GM23338 (cell line): ENCODE data around the gene TWSG1. TPM values are rescaled to one million over a fixed set of nuclear protein-coding genes. Genes with fewer than 3 reads are reported as not detected.

Experiments
- ATAC-seq: fragments of 200-7000 bp; cut with Tn5 transposase; 3 replicates; pipeline ENCODE4 v1.9.1; 2020
- DNase-seq: peaks from one replicate; pipeline ENCODE4 v3.0.0-alpha.2; 2015; ENCODE audit warnings: low spot score
- H2AFZ ChIP-seq: fragments of 200-600 bp; sonication (generic); 2 replicates; pipeline ENCODE4 v1.8.0; 2016; ENCODE audit warnings: antibody characterized with exemption, mild to moderate bottlenecking, moderate library complexity
- H3F3A ChIP-seq: fragments of 200-600 bp; sonication (generic); replicated peaks from 2 replicates; pipeline ENCODE4 v1.8.0; 2017; ENCODE audit warnings: antibody characterized with exemption, mixed run types, low read depth
- H3K27ac ChIP-seq: fragments of 200-600 bp; sonication (generic); 2 replicates; pipeline ENCODE4 v1.6.1; 2016; ENCODE audit warnings: low read depth
- H3K27me3 ChIP-seq: fragments of 200-600 bp; sonication (generic); 2 replicates; pipeline ENCODE4 v1.8.0; 2016; ENCODE audit warnings: mild to moderate bottlenecking, mixed run types, moderate library complexity; ENCODE audit not compliant: insufficient read depth
- H3K36me3 ChIP-seq: fragments of 200-600 bp; sonication (generic); 2 replicates; pipeline ENCODE4 v1.8.0; 2016; ENCODE audit warnings: mild to moderate bottlenecking; ENCODE audit not compliant: insufficient read depth
- H3K4me1 ChIP-seq: fragments of 200-600 bp; sonication (generic); 2 replicates; pipeline ENCODE4 v1.8.0; 2016; ENCODE audit warnings: mild to moderate bottlenecking, moderate library complexity; ENCODE audit not compliant: insufficient read depth
- H3K4me2 ChIP-seq: fragments of 200-600 bp; sonication (generic); 2 replicates; pipeline ENCODE4 v1.7.1; 2017; ENCODE audit warnings: mixed run types
- H3K4me3 ChIP-seq: fragments of 200-600 bp; sonication (generic); 2 replicates; pipeline ENCODE4 v1.6.1; 2016; ENCODE audit warnings: mixed run types
- H3K79me2 ChIP-seq: fragments of 200-600 bp; sonication (generic); replicated peaks from 2 replicates; pipeline ENCODE4 v1.8.0; 2017; ENCODE audit warnings: mild to moderate bottlenecking; ENCODE audit not compliant: insufficient read depth
- H3K9me2 ChIP-seq: fragments of 200-600 bp; sonication (generic); 2 replicates; pipeline ENCODE4 v1.8.0; 2017; ENCODE audit not compliant: insufficient read depth
- H4K20me1 ChIP-seq: fragments of 200-600 bp; sonication (generic); replicated peaks from 2 replicates; pipeline ENCODE4 v1.8.0; 2017; ENCODE audit warnings: mild to moderate bottlenecking; ENCODE audit not compliant: insufficient read depth
- H3K27ac Mint-ChIP-seq: 2 replicates; pipeline ENCODE4 v1.8.0; 2020; ENCODE audit warnings: inconsistent platforms, mild to moderate bottlenecking, moderate library complexity, mixed read lengths
- H3K27me3 Mint-ChIP-seq: 3 replicates; pipeline ENCODE4 v1.8.0; 2022; ENCODE audit warnings: low read depth, mild to moderate bottlenecking, moderate library complexity, mixed read lengths, inconsistent platforms; ENCODE audit not compliant: insufficient read depth, poor library complexity
- H3K36me3 Mint-ChIP-seq: 3 replicates; pipeline ENCODE4 v1.8.0; 2021; ENCODE audit warnings: low read depth, mild to moderate bottlenecking, inconsistent platforms, moderate library complexity, mixed read lengths
- H3K4me1 Mint-ChIP-seq: 3 replicates; pipeline ENCODE4 v1.8.0; 2020; ENCODE audit warnings: mild to moderate bottlenecking, inconsistent platforms, mixed read lengths
- H3K4me3 Mint-ChIP-seq: 3 replicates; pipeline ENCODE4 v1.8.0; 2021; ENCODE audit warnings: moderate library complexity, mild to moderate bottlenecking, inconsistent platforms, mixed read lengths
- H3K9me3 Mint-ChIP-seq: 3 replicates; pipeline ENCODE4 v1.8.0; 2020; ENCODE audit warnings: moderate library complexity, mild to moderate bottlenecking, inconsistent platforms, mixed read lengths
- CREB1 ChIP-seq: fragments of 250-450 bp; sonication (Bioruptor Pico); IDR thresholded peaks from 2 replicates; pipeline ENCODE4 v1.5.0; 2020; ENCODE audit warnings: low read depth, mild to moderate bottlenecking, moderate library complexity
- CTCF ChIP-seq, 2 experiments: fragments of 200-600 bp in 1 of 2; sonication (generic) in 1 of 2; conservative IDR thresholded peaks; 2 replicates each; pipeline versions ENCODE4 v1.5.1 to v1.6.1; 2016 to 2017; ENCODE audit warnings: antibody characterized with exemption in 2 of 2, low read depth in 2 of 2, mild to moderate bottlenecking in 2 of 2, moderate library complexity in 1 of 2
- ETS1 ChIP-seq: IDR thresholded peaks from 2 replicates; pipeline ENCODE4 v1.6.1; 2016; ENCODE audit warnings: antibody characterized with exemption
- EZH2 ChIP-seq: fragments of 200-600 bp; sonication (generic); IDR thresholded peaks from one replicate; pipeline ENCODE4 v1.8.0; 2017; ENCODE audit warnings: antibody characterized with exemption, mild to moderate bottlenecking, low read depth; ENCODE audit not compliant: unreplicated experiment
- EZH2phosphoT487 ChIP-seq: fragments of 200-600 bp; sonication (generic); IDR thresholded peaks from one replicate; pipeline ENCODE4 v1.8.1; 2018; ENCODE audit warnings: antibody characterized with exemption; ENCODE audit not compliant: unreplicated experiment
- JUNB ChIP-seq: IDR thresholded peaks from one replicate; pipeline ENCODE4 v1.6.1; 2016; ENCODE audit warnings: antibody characterized with exemption; ENCODE audit not compliant: unreplicated experiment
- POLR2AphosphoS5 ChIP-seq: IDR thresholded peaks from 2 replicates; pipeline ENCODE4 v1.6.1; 2016; ENCODE audit warnings: antibody characterized with exemption, low read depth
- REST ChIP-seq: IDR thresholded peaks from one replicate; pipeline ENCODE4 v1.6.1; 2018; ENCODE audit warnings: antibody characterized with exemption; ENCODE audit not compliant: unreplicated experiment
- STAT1 ChIP-seq: IDR thresholded peaks from one replicate; pipeline ENCODE4 v1.6.1; 2016; ENCODE audit warnings: antibody characterized with exemption; ENCODE audit not compliant: unreplicated experiment
- ZNF114 ChIP-seq: fragments of 250-450 bp; sonication (Bioruptor Pico); IDR thresholded peaks from 2 replicates; pipeline ENCODE4 v1.5.0; 2020; ENCODE audit warnings: mild to moderate bottlenecking, moderate library complexity
- ZNF331 ChIP-seq: fragments of 250-450 bp; sonication (Bioruptor Pico); IDR thresholded peaks from 2 replicates; pipeline ENCODE4 v1.5.0; 2020; ENCODE audit warnings: low read depth, mild to moderate bottlenecking, moderate library complexity
- polyA plus RNA-seq: library from polyadenylated mRNA; unstranded; fragments of >200 nt; fragmentation: Nextera tagmentation; extraction: Ambion mirVana; gene quantifications from 2 replicates; pipeline ENCODE4 v1.2.1, GENCODE V29; 2016
- total RNA-seq: library from RNA; depleted of rRNA; stranded (reverse); fragments of >200 nt; shearing (Covaris generic); gene quantifications from 2 replicates; pipeline ENCODE4 v1.2.3, GENCODE V29; 2014

Gene TWSG1
- total and polyA plus RNA-seq, 2 experiments from 2014 or later = 11.5 to 29.1 TPM

- no peak for TF ChIP-seq CTCF (conservative IDR thresholded peaks at IDR 0.05; ENCODE audit: low read depth in 2 of 2)
- TF ChIP-seq JUNB = no peak
- no peak for TF ChIP-seq ZNF114 (CRISPR knock-in tag)
- no peak for TF ChIP-seq ZNF331 (CRISPR knock-in tag)
- TF ChIP-seq POLR2AphosphoS5 = no peak
Observed at GRCh38 chr18:9386879-9387278, 52.3 kb downstream of the TWSG1 start (continued).

GRCh38 chr18:9387891-9388290, 53.3 kb downstream of the TWSG1 start:
- Histone ChIP-seq H3F3A (no peaks in the 10 kb centered on the region), H3K9me2 (no peaks in the 10 kb centered on the region; the same call in 1 of the 2 replicates), H3K4me1 (no peaks in the 10 kb centered on the region), H4K20me1 (no peaks in the 10 kb centered on the region), H3K27me3 (no peaks in the 10 kb centered on the region), H3K79me2 (no peaks in the 10 kb centered on the region), H3K4me3 (no peak overlapping the region), H3K36me3 (no peaks in the 10 kb centered on the region), H3K4me2 (no peak overlapping the region), H2AFZ (no peak overlapping the region), H3K27ac (no peak overlapping the region)
- Mint-ChIP-seq H3K4me3 (no peak overlapping the region), H3K27ac (no peak overlapping the region), H3K9me3 (peaks cover 10% of the 10 kb centered on the region), H3K36me3 (peaks cover 20% of the 10 kb centered on the region), H3K27me3 (peaks cover 2% of the 10 kb centered on the region), H3K4me1 (no peaks in the 10 kb centered on the region)
- DNase-seq (no peak), ATAC-seq (no peak)
- TF ChIP-seq REST = no peak
- TF ChIP-seq POLR2AphosphoS5 = no peak
- no peak for TF ChIP-seq ZNF114 (CRISPR knock-in tag)
- TF ChIP-seq STAT1 = no peak
- no peak for TF ChIP-seq CREB1 (CRISPR knock-in tag)
- no peak for TF ChIP-seq ZNF331 (CRISPR knock-in tag)
- TF ChIP-seq ETS1 = no peak
- TF ChIP-seq JUNB = no peak
- TF ChIP-seq EZH2 = no peak
- TF ChIP-seq EZH2phosphoT487 = no peak
